Measurements from ENCODE around the gene SUZ12. TPM values are rescaled to one million over a fixed set of nuclear protein-coding genes. Genes with fewer than 3 reads are reported as not detected.
"Not testable (repeated sequence)": the region's sequence is repeated elsewhere in the genome, so short reads cannot be mapped to it uniquely, and the experiment has no call there.

SUZ12 gene
- total RNA-seq, 4 donors from 2014 or later, result 7.0 to 9.2 (median 8.4) TPM

DNA sequence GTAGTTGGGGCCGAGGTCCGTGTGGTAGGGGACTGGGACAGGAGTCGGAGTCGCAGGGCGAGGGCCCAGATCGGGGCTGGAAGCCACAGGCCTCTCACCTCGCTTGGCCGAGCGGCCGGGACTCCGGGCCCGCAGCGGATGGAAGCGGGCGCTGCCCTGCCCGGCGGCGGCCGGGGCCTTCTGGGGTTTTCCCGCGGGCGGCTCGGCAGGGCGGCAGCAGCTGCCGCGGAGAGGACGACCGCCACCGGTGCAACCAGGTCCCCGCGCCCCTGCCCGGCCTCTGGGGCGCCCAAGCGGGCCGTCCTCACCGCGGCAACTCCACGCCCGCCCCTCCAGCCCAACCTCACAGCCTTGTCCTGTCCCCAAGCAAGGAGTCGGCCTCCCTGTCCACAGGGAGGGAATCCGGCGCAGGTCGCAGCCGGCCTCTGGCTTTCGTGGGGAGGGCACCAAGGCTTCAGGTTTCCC lies 19.7 kb upstream of the SUZ12 start:
- H3K9me3 ChIP-seq, result no peaks in the 10 kb centered on the region
- intact Hi-C loops (cut with DNase I; ENCODE audit: low total_unique reads), result no loop called here
- no peak for DNase-seq
- H3K27me3 ChIP-seq, result peaks cover 10 to 19% (median 18%) of the 10 kb centered on the region in 3 donors
- H3K36me3 ChIP-seq, result no peaks in the 10 kb centered on the region
- peak overlapping the region in 2 of 4 donors; percentile 11 to 34 for H3K4me3 ChIP-seq
- ATAC-seq, result no peak
- in situ Hi-C loops (cut with MboI; ENCODE audit: low sequenced_read_pairs in 4 of 4), result no loop called here
- no peaks in the 10 kb centered on the region for H3K4me1 ChIP-seq
- TF ChIP-seq POLR2A (IDR thresholded peaks at IDR 0.05), result no peak
- TF ChIP-seq, protein P1, sequence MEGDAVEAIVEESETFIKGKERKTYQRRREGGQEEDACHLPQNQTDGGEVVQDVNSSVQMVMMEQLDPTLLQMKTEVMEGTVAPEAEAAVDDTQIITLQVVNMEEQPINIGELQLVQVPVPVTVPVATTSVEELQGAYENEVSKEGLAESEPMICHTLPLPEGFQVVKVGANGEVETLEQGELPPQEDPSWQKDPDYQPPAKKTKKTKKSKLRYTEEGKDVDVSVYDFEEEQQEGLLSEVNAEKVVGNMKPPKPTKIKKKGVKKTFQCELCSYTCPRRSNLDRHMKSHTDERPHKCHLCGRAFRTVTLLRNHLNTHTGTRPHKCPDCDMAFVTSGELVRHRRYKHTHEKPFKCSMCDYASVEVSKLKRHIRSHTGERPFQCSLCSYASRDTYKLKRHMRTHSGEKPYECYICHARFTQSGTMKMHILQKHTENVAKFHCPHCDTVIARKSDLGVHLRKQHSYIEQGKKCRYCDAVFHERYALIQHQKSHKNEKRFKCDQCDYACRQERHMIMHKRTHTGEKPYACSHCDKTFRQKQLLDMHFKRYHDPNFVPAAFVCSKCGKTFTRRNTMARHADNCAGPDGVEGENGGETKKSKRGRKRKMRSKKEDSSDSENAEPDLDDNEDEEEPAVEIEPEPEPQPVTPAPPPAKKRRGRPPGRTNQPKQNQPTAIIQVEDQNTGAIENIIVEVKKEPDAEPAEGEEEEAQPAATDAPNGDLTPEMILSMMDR (IDR thresholded peaks at IDR 0.05 in 4 of 5, conservative IDR thresholded peaks at IDR 0.05 in 1 of 5), result no peak
- H3K27ac ChIP-seq, result no peak overlapping the region

DNA sequence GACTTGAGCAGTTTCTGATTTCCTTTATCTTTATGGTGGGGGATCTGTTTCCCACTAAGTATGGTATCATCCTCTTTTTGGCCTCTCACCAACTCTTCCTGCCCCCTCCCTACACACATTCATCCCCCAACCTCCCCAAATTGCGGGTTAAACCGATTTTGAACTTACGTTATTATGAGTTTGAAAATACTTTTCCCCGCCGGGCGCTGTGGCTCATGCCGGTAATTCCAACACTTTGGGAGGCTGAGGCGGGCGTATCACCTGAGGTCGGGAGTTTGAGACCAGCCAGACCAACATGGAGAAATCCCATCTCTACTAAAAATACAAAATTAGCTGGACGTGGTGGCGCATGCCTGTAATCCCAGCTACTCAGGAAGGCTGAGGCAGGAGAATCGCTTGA lies 19.1 kb upstream of the SUZ12 start:
- H3K9me3 ChIP-seq; H3K4me3 ChIP-seq; H3K27ac ChIP-seq; in situ Hi-C loops (cut with MboI; ENCODE audit: low sequenced_read_pairs in 4 of 4); H3K4me1 ChIP-seq; H3K36me3 ChIP-seq; intact Hi-C loops (cut with DNase I; ENCODE audit: low total_unique reads); ATAC-seq; DNase-seq: not testable (repeated sequence)
- H3K27me3 ChIP-seq, result peaks cover 10 to 19% (median 18%) of the 10 kb centered on the region in 3 donors

DNA sequence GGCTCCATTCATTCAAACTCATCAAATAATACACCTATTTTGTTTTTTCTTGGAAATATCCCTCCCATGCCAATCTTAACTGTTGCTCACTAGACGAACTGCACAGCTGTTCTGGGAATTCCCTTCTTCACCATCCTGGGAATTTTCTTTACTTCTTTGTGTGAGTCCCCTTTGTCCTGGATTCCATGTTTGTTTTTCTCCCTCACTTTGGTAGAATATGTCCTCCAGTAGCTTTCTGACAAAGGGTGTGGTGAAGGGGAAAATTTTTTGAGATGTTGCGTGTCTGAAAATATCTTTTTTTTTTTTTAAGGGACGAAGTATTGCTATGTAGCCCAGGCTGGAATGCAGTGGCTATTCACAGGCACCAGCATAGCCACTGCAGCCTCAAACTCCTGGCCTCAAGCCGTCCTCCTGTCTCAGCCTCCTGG lies 18.1 kb upstream of the SUZ12 start:
- TF ChIP-seq, protein P1 (IDR thresholded peaks at IDR 0.05 in 4 of 5, conservative IDR thresholded peaks at IDR 0.05 in 1 of 5), result no peak
- no peak for TF ChIP-seq POLR2A (IDR thresholded peaks at IDR 0.05)
- in situ Hi-C loops (cut with MboI; ENCODE audit: low sequenced_read_pairs in 4 of 4), result no loop called here
- no peaks in the 10 kb centered on the region for H3K4me1 ChIP-seq
- H3K36me3 ChIP-seq, result no peaks in the 10 kb centered on the region
- H3K27me3 ChIP-seq, result peaks cover 10 to 19% (median 18%) of the 10 kb centered on the region in 3 donors
- DNase-seq, result no peak
- no peak overlapping the region for H3K27ac ChIP-seq
- H3K4me3 ChIP-seq, result no peak overlapping the region
- H3K9me3 ChIP-seq, result no peaks in the 10 kb centered on the region
- no peak for ATAC-seq
- intact Hi-C loops (cut with DNase I; ENCODE audit: low total_unique reads), result no loop called here

DNA sequence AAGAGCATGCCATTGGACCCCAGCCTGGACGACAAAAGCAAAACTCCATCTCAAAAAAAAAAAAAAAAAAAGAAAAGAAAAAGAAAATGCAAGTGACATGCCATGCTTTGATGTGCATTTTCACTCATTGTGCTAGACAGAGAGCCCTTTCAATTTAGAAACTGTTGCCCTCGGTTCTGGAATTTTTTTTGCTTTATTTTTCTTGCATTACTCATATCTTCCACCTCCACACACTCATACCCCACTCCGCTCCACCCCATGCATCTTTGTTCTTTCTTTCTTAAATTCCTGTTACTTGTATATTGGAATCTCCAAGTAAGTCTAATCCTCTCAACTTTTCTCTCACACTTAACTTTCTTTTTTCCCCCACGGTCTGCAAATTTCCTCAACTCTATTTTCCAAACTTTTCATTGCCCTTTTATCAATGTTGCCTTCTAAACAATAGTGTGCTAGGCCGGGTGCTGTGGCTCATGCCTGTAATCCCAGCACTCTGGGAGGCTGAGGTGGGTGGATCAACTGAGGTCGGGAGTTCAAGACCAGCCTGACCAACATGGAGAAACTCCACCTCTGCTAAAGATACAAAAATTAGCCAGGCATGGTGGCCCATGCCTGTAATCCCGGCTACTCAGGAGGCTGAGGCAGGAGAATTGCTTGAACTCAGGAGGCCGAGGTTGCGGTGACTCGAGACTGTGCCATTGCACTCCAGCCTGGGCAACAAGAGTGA lies 16.8 kb upstream of the SUZ12 start:
- ATAC-seq (no peak), DNase-seq (no peak)
- no peak for TF ChIP-seq POLR2A (IDR thresholded peaks at IDR 0.05)
- TF ChIP-seq, protein P1 (IDR thresholded peaks at IDR 0.05 in 4 of 5, conservative IDR thresholded peaks at IDR 0.05 in 1 of 5), result no peak
- peaks cover 10 to 19% (median 18%) of the 10 kb centered on the region in 3 donors for H3K27me3 ChIP-seq
- no peaks in the 10 kb centered on the region for H3K4me1 ChIP-seq
- intact Hi-C loops (cut with DNase I; ENCODE audit: low total_unique reads), result no loop called here
- no peaks in the 10 kb centered on the region for H3K9me3 ChIP-seq
- H3K36me3 ChIP-seq, result no peaks in the 10 kb centered on the region
- in situ Hi-C loops (cut with MboI; ENCODE audit: low sequenced_read_pairs in 4 of 4), result no loop called here
- H3K27ac ChIP-seq, result no peak overlapping the region
- H3K4me3 ChIP-seq, result no peak overlapping the region

DNA sequence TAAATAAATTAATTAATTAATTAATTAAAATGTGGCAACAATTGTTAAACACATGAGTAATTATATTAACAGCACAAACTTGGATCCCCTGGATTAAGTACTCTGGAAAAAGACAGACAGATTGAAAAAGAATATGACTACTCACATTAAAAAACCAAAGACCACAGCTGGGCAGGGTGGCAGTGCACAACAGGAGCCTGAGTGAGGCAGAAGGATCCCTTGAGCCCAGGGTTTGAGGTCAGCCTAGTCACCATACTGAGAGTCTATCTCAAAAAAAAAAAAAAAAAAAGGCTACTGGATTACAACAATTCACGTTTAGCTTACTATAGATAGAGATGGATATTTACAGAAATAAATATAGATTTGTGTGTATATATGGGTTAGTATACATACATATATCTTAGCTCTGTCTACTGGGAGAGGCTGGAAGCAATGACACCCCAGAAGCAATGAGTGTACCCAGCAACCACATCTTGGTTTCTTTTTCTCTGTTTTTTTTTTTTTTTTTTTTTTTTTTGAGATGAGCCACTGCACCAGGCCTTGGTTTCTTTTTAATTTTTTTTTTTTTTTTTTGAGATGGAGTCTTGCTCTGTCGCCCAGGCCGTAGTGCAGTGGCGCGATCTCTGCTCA lies 10.6 kb upstream of the SUZ12 start:
- no peak for DNase-seq
- in situ Hi-C loops (cut with MboI; ENCODE audit: low sequenced_read_pairs in 4 of 4) (no loop called here), intact Hi-C loops (cut with DNase I; ENCODE audit: low total_unique reads) (no loop called here)
- Histone ChIP-seq H3K9me3 (no peaks in the 10 kb centered on the region), H3K36me3 (no peaks in the 10 kb centered on the region), H3K4me3 (no peak overlapping the region), H3K27me3 (no peaks in the 10 kb centered on the region), H3K27ac (no peak overlapping the region), H3K4me1 (no peaks in the 10 kb centered on the region)
- ATAC-seq, result no peak
- TF ChIP-seq POLR2A (IDR thresholded peaks at IDR 0.05), result no peak
- TF ChIP-seq, protein P1 (IDR thresholded peaks at IDR 0.05 in 4 of 5, conservative IDR thresholded peaks at IDR 0.05 in 1 of 5), result no peak
